Osteocyte (in vitro differentiated cells): ENCODE measurements around the gene FBH1. TPM values are rescaled to one million over a fixed set of nuclear protein-coding genes. Genes with fewer than 3 reads are reported as not detected.

Experiments
- DNase-seq: peaks from one replicate; pipeline ENCODE4 v3.0.0; 2021; ENCODE audit warnings: mixed read lengths; ENCODE audit not compliant: unreplicated experiment; ENCODE audit errors: extremely low spot score
- H3K27ac Mint-ChIP-seq: one replicate; pipeline ENCODE4 v1.8.0; 2021; ENCODE audit warnings: mild to moderate bottlenecking, mixed read lengths; ENCODE audit not compliant: unreplicated experiment
- H3K27me3 Mint-ChIP-seq: one replicate; pipeline ENCODE4 v1.8.0; 2021; ENCODE audit warnings: mixed read lengths; ENCODE audit not compliant: unreplicated experiment
- H3K36me3 Mint-ChIP-seq: one replicate; pipeline ENCODE4 v1.8.0; 2021; ENCODE audit warnings: mixed read lengths; ENCODE audit not compliant: unreplicated experiment
- H3K4me1 Mint-ChIP-seq: one replicate; pipeline ENCODE4 v1.8.0; 2021; ENCODE audit warnings: mixed read lengths; ENCODE audit not compliant: unreplicated experiment
- H3K4me3 Mint-ChIP-seq: one replicate; pipeline ENCODE4 v1.8.0; 2021; ENCODE audit warnings: mild to moderate bottlenecking, moderate library complexity, mixed read lengths; ENCODE audit not compliant: unreplicated experiment
- H3K9me3 Mint-ChIP-seq: one replicate; pipeline ENCODE4 v1.8.0; 2021; ENCODE audit warnings: mixed read lengths; ENCODE audit not compliant: unreplicated experiment
- CTCF ChIP-seq: fragments of 200-600 bp; sonication (generic); IDR thresholded peaks from 2 replicates; pipeline ENCODE4 v1.5.0; 2021; ENCODE audit warnings: antibody characterized with exemption, mild to moderate bottlenecking, moderate library complexity
- total RNA-seq: library from RNA; stranded (reverse); gene quantifications from 2 replicates; pipeline ENCODE4 v1.2.1, GENCODE V29; 2021

FBH1 gene
- total RNA-seq, 1 donor from 2014 or later = 86.1 TPM

GRCh38 chr10:5985029-5985428, 95.0 kb downstream of the FBH1 start:
- DNase-seq = peak; percentile 59
- no peaks in the 10 kb centered on the region for H3K4me1 Mint-ChIP-seq
- H3K27me3 Mint-ChIP-seq = peaks cover 68% of the 10 kb centered on the region
- TF ChIP-seq CTCF = no peak
- no peak overlapping the region for H3K4me3 Mint-ChIP-seq
- no peak overlapping the region for H3K27ac Mint-ChIP-seq
- no peaks in the 10 kb centered on the region for H3K9me3 Mint-ChIP-seq
- H3K36me3 Mint-ChIP-seq = no peaks in the 10 kb centered on the region

Other genes with a start within 250 kb of the FBH1 start
- 16.0 and 18.4 TPM in 2 replicates for gene ASB13, start 223.6 kb upstream of the FBH1 start, total RNA-seq
- 59.6 and 67.0 TPM in 2 replicates for gene TASOR2, start 205.4 kb upstream of the FBH1 start, total RNA-seq
- 229 and 232 TPM in 2 replicates for gene GDI2, start 76.8 kb upstream of the FBH1 start, total RNA-seq
- 8.8 and 9.5 TPM in 2 replicates for gene ANKRD16, start 350 bp upstream of the FBH1 start, total RNA-seq
- 0.40 and 0.44 TPM in 2 replicates for gene IL15RA, start 87.3 kb downstream of the FBH1 start, total RNA-seq
- not detected in 2 replicates for gene IL2RA, start 172.1 kb downstream of the FBH1 start, total RNA-seq
- gene RBM17, start 198.8 kb downstream of the FBH1 start, total RNA-seq = 73.4 and 80.1 TPM in 2 replicates